ENCODE data around the gene KRTAP12-2.
"Not testable (repeated sequence)": the region's sequence is repeated elsewhere in the genome, so short reads cannot be mapped to it uniquely, and the experiment has no call there.

KRTAP12-2 gene

GRCh38 chr21:44653123-44653522 lies 13.6 kb downstream of the KRTAP12-2 start:
- no peak for DNase-seq (ENCODE audit: low read depth)
- no peak overlapping the region for H3K4me3 ChIP-seq (ENCODE audit: low read length)
- no peak for TF ChIP-seq CTCF (IDR thresholded peaks at IDR 0.05; ENCODE audit: insufficient read depth, low read depth, low read length, missing control alignments)

GRCh38 chr21:44650973-44651675 lies 15.6 kb downstream of the KRTAP12-2 start:
- DNase-seq (ENCODE audit: low read depth): no peak
- TF ChIP-seq CTCF (IDR thresholded peaks at IDR 0.05; ENCODE audit: insufficient read depth, low read depth, low read length, missing control alignments): no peak
- no peak overlapping the region for H3K4me3 ChIP-seq (ENCODE audit: low read length)

- H3K4me3 ChIP-seq (ENCODE audit: low read length): no peak overlapping the region
- DNase-seq (ENCODE audit: low read depth): no peak
- no peak for TF ChIP-seq CTCF (IDR thresholded peaks at IDR 0.05; ENCODE audit: insufficient read depth, low read depth, low read length, missing control alignments)
Observed at GRCh38 chr21:44650265-44650972, 16.3 kb downstream of the KRTAP12-2 start.

GRCh38 chr21:44649521-44650100 lies 17.1 kb downstream of the KRTAP12-2 start:
- no peak overlapping the region for H3K4me3 ChIP-seq (ENCODE audit: low read length)
- TF ChIP-seq CTCF (IDR thresholded peaks at IDR 0.05; ENCODE audit: insufficient read depth, low read depth, low read length, missing control alignments): no peak
- no peak for DNase-seq (ENCODE audit: low read depth)

- no peak for DNase-seq (ENCODE audit: low read depth)
- H3K4me3 ChIP-seq (ENCODE audit: low read length): no peak overlapping the region
- TF ChIP-seq CTCF (IDR thresholded peaks at IDR 0.05; ENCODE audit: insufficient read depth, low read depth, low read length, missing control alignments): no peak
Observed at GRCh38 chr21:44648557-44649311, 18.0 kb downstream of the KRTAP12-2 start.

GRCh38 chr21:44647222-44647552 lies 19.5 kb downstream of the KRTAP12-2 start:
- no peak overlapping the region for H3K4me3 ChIP-seq (ENCODE audit: low read length)
- no peak for TF ChIP-seq CTCF (IDR thresholded peaks at IDR 0.05; ENCODE audit: insufficient read depth, low read depth, low read length, missing control alignments)
- DNase-seq (ENCODE audit: low read depth): no peak

GRCh38 chr21:44646366-44647221 lies 20.1 kb downstream of the KRTAP12-2 start, which contains the start of gene KRTAP10-11:
Gene KRTAP10-11, plus strand, starts transcription at chr21:44646414. Its CDS starts 45 bp downstream, at chr21:44646459.
- not testable (repeated sequence) for H3K4me3 ChIP-seq (ENCODE audit: low read length); DNase-seq (ENCODE audit: low read depth)
